ENCODE data around the gene ANKRD11. TPM values are rescaled to one million over a fixed set of nuclear protein-coding genes. Genes with fewer than 3 reads are reported as not detected.
A peak's percentile ranks its signal among the peaks of the same experiment; 100 is the strongest.

Gene ANKRD11
- 100 to 1,000 TPM; 118 to 159 TPM for total RNA-seq
- polyA plus RNA-seq (2013, experiment 1 of 2): 99.5 TPM
- polyA plus RNA-seq (2013, experiment 2 of 2): 88.3 TPM
- long read RNA-seq, experiment 1, partial matches to known transcripts: 8 of 24 reads
- long read RNA-seq, experiment 1, other reads (novel, unspliced or antisense): 15 of 24 reads
- long read RNA-seq, experiment 2, full-length matches to known transcripts: 5 of 82 reads
- long read RNA-seq, experiment 2, partial matches to known transcripts: 39 of 82 reads
- long read RNA-seq, experiment 2, other reads (novel, unspliced or antisense): 38 of 82 reads
- long read RNA-seq, experiment 3, partial matches to known transcripts: 17 of 29 reads
- long read RNA-seq, experiment 3, other reads (novel, unspliced or antisense): 12 of 29 reads
- long read RNA-seq, experiment 4, partial matches to known transcripts: 2 of 20 reads
- long read RNA-seq, experiment 4, other reads (novel, unspliced or antisense): 18 of 20 reads

- TF ChIP-seq CTCF (conservative IDR thresholded peaks at IDR 0.05): no peak
- H3K27ac ChIP-seq (ENCODE audit: low read depth, low read length): peak within 1 kb of the TSS; percentile 91
- H3K36me3 Mint-ChIP-seq (ENCODE audit: low read depth): peaks cover 6% of the 10 kb centered on the region
- H3K36me3 ChIP-seq (ENCODE audit: control insufficient read depth, insufficient read depth, low read length): peaks cover 11% of the 10 kb centered on the region
- no peaks in the 10 kb centered on the region for H3K27me3 Mint-ChIP-seq (ENCODE audit: insufficient read depth)
- H3K27me3 ChIP-seq (ENCODE audit: control insufficient read depth, insufficient read depth, low read length, poor library complexity, severe bottlenecking): no peaks in the 10 kb centered on the region
- no peaks in the 10 kb centered on the region for H3K9me3 ChIP-seq (ENCODE audit: control insufficient read depth, low read length)
- 0% methylated on average over 43 to 96 of the region's 96 CpGs for WGBS, 2 experiments (ENCODE audit: insufficient coverage in 1 of 2, insufficient read length in 1 of 2)
- H3K9me3 Mint-ChIP-seq: no peaks in the 10 kb centered on the region
- peak; percentile 99 for DNase-seq
- peak within 1 kb of the TSS; percentile 89 for H3K9ac ChIP-seq (ENCODE audit: extremely low read depth, low read length, poor library complexity, severe bottlenecking)
- peaks cover 37% of the 10 kb centered on the region for H3K4me1 Mint-ChIP-seq
- H3K4me1 ChIP-seq (ENCODE audit: control insufficient read depth, insufficient read depth, low read length): peaks cover 11% of the 10 kb centered on the region
- peak within 1 kb of the TSS; percentile 73 for H3K4me3 Mint-ChIP-seq
- H3K4me3 ChIP-seq (ENCODE audit: low read length): peak within 1 kb of the TSS; percentile 98
- H3K27ac Mint-ChIP-seq: peak within 1 kb of the TSS; percentile 97
Observed at GRCh38 chr16:89490439-89491237, at the start of gene ANKRD11. Gene ANKRD11 (minus strand): TSS chr16:89490561. CDS start chr16:89317019, 173,542 bp downstream.

- no peak overlapping the region for H3K4me3 Mint-ChIP-seq
Observed at GRCh38 chr16:89538286-89538685, 47.9 kb upstream of the ANKRD11 start.

More at GRCh38 chr16:89538286-89538685, 47.9 kb upstream of the ANKRD11 start:
- TF ChIP-seq CTCF (conservative IDR thresholded peaks at IDR 0.05): no peak
- Mint-ChIP-seq H3K27ac (no peak overlapping the region), H3K9me3 (no peaks in the 10 kb centered on the region), H3K4me1 (no peaks in the 10 kb centered on the region), H3K27me3 (ENCODE audit: insufficient read depth) (no peaks in the 10 kb centered on the region), H3K36me3 (ENCODE audit: low read depth) (peaks cover 59% of the 10 kb centered on the region)
- Histone ChIP-seq H3K4me3 (ENCODE audit: low read length) (no peak overlapping the region), H3K9me3 (ENCODE audit: control insufficient read depth, low read length) (no peaks in the 10 kb centered on the region), H3K9ac (ENCODE audit: extremely low read depth, low read length, poor library complexity, severe bottlenecking) (no peak overlapping the region), H3K27ac (ENCODE audit: low read depth, low read length) (no peak overlapping the region), H3K27me3 (ENCODE audit: control insufficient read depth, insufficient read depth, low read length, poor library complexity, severe bottlenecking) (no peaks in the 10 kb centered on the region), H3K36me3 (ENCODE audit: control insufficient read depth, insufficient read depth, low read length) (peaks cover 68% of the 10 kb centered on the region), H3K4me1 (ENCODE audit: control insufficient read depth, insufficient read depth, low read length) (no peaks in the 10 kb centered on the region)
- no peak for DNase-seq
- 92 to 96% methylated on average over 9 to 12 of the region's 12 CpGs for WGBS, 2 experiments (ENCODE audit: insufficient coverage in 1 of 2, insufficient read length in 1 of 2)

Measured in endodermal cell (in vitro differentiated cells).